HepG2 (cell line): ENCODE measurements around the gene COL18A1. TPM values are rescaled to one million over a fixed set of nuclear protein-coding genes. Genes with fewer than 3 reads are reported as not detected.

Source experiments
- CREM ChIP-seq, 2 experiments: sonication (generic) in 1 of 2; formaldehyde crosslinking in 1 of 2; IDR thresholded peaks; 2 replicates each; pipeline versions ENCODE4 v1.4.0 to v1.6.1; 2016 to 2020; ENCODE audit warnings: antibody characterized with exemption in 1 of 2, mild to moderate bottlenecking in 1 of 2, missing genetic modification reagents in 1 of 2
- HHEX ChIP-seq: IDR thresholded peaks from 2 replicates; pipeline ENCODE4 v1.6.1; 2016; ENCODE audit warnings: control low read depth
- JUNB ChIP-seq: sonication (generic); formaldehyde crosslinking; IDR thresholded peaks from 2 replicates; pipeline ENCODE4 v1.8.0; 2022; ENCODE audit warnings: missing genetic modification reagents, mild to moderate bottlenecking, borderline replicate concordance
- KDM1A ChIP-seq: IDR thresholded peaks from 2 replicates; pipeline ENCODE4 v1.6.1; 2016; ENCODE audit warnings: missing compliant biosample characterization
- NR2C2 ChIP-seq: sonication (generic); formaldehyde crosslinking; IDR thresholded peaks from 2 replicates; pipeline ENCODE4 v1.4.0; 2020; ENCODE audit warnings: missing genetic modification reagents, mild to moderate bottlenecking, moderate library complexity, borderline replicate concordance
- REL ChIP-seq: sonication (generic); formaldehyde crosslinking; conservative IDR thresholded peaks from 2 replicates; pipeline ENCODE4 v1.8.0; 2022; ENCODE audit warnings: mild to moderate bottlenecking, missing genetic modification reagents, moderate library complexity
- SAP130 ChIP-seq: IDR thresholded peaks from 2 replicates; pipeline ENCODE4 v1.6.1; 2016; ENCODE audit warnings: low read depth
- ZFP90 ChIP-seq: sonication (generic); formaldehyde crosslinking; IDR thresholded peaks from 2 replicates; pipeline ENCODE4 v1.8.0; 2022; ENCODE audit warnings: missing genetic modification reagents, mild to moderate bottlenecking, inconsistent platforms, borderline replicate concordance
- ZMYM4 ChIP-seq: sonication (generic); formaldehyde crosslinking; IDR thresholded peaks from 2 replicates; pipeline ENCODE4 v1.8.1; 2023; ENCODE audit warnings: mild to moderate bottlenecking, missing genetic modification reagents
- ZNF230 ChIP-seq: sonication (generic); formaldehyde crosslinking; IDR thresholded peaks from 2 replicates; pipeline ENCODE4 v1.4.0; 2020; ENCODE audit warnings: mild to moderate bottlenecking, missing genetic modification reagents
- ZNF343 ChIP-seq: sonication (generic); formaldehyde crosslinking; IDR thresholded peaks from 2 replicates; pipeline ENCODE4 v1.4.0; 2020; ENCODE audit warnings: mild to moderate bottlenecking, missing genetic modification reagents
- ZNF761 ChIP-seq: sonication (generic); formaldehyde crosslinking; conservative IDR thresholded peaks from 2 replicates; pipeline ENCODE4 v1.4.0; 2020; ENCODE audit warnings: mild to moderate bottlenecking, missing genetic modification reagents
- ZNF773 ChIP-seq: sonication (generic); formaldehyde crosslinking; IDR thresholded peaks from 2 replicates; pipeline ENCODE4 v1.4.0; 2020; ENCODE audit warnings: missing genetic modification reagents, borderline replicate concordance
- ZNF781 ChIP-seq: sonication (generic); formaldehyde crosslinking; IDR thresholded peaks from 2 replicates; pipeline ENCODE4 v1.5.1; 2020; ENCODE audit warnings: borderline replicate concordance, mild to moderate bottlenecking, missing genetic modification reagents; ENCODE audit errors: not compliant biosample characterization
- ZNF878 ChIP-seq: sonication (generic); formaldehyde crosslinking; IDR thresholded peaks from 2 replicates; pipeline ENCODE4 v1.8.1; 2023; ENCODE audit warnings: mild to moderate bottlenecking, missing genetic modification reagents, moderate library complexity
- polyA plus RNA-seq, 8 experiments: library from polyadenylated mRNA; depleted of rRNA in 3 of 8; stranded (reverse) in 7 of 8; unstranded in 1 of 8; fragments of >200 nt; fragmentation: Illumina TruSeq in 4 of 8; extraction: Trizol in 4 of 8; gene quantifications; 2 replicates each; pipeline versions ENCODE4 v1.2.1 to v1.2.3, GENCODE V29; 2011 to 2016; ENCODE audit warnings: low read depth in 4 of 8, missing spikeins in 1 of 8, mixed read lengths in 1 of 8; ENCODE audit not compliant: insufficient read depth in 1 of 8
- total RNA-seq, 5 experiments: library from RNA; depleted of rRNA; stranded (reverse); fragments of >200 nt; fragmentation: Illumina TruSeq; extraction: Trizol; gene quantifications; 2 replicates each; pipeline ENCODE4 v1.2.3, GENCODE V29; 2016; ENCODE audit warnings: low read depth in 1 of 5
- TF ChIP-seq, protein P1 (sequence below): sonication (generic); formaldehyde crosslinking; conservative IDR thresholded peaks from 2 replicates; pipeline ENCODE4 v1.4.0; 2020; ENCODE audit warnings: mild to moderate bottlenecking, missing genetic modification reagents, moderate library complexity
- TF ChIP-seq, protein P2 (sequence below): sonication (generic); formaldehyde crosslinking; IDR thresholded peaks from 2 replicates; pipeline ENCODE4 v1.4.0; 2020; ENCODE audit warnings: missing genetic modification reagents

The COL18A1 gene
- total and polyA plus RNA-seq, 2 of the 13 experiments (the other 11 are each of a cell fraction or from before 2014, with no cell fraction given): 79.0 to 102 TPM

DNA sequence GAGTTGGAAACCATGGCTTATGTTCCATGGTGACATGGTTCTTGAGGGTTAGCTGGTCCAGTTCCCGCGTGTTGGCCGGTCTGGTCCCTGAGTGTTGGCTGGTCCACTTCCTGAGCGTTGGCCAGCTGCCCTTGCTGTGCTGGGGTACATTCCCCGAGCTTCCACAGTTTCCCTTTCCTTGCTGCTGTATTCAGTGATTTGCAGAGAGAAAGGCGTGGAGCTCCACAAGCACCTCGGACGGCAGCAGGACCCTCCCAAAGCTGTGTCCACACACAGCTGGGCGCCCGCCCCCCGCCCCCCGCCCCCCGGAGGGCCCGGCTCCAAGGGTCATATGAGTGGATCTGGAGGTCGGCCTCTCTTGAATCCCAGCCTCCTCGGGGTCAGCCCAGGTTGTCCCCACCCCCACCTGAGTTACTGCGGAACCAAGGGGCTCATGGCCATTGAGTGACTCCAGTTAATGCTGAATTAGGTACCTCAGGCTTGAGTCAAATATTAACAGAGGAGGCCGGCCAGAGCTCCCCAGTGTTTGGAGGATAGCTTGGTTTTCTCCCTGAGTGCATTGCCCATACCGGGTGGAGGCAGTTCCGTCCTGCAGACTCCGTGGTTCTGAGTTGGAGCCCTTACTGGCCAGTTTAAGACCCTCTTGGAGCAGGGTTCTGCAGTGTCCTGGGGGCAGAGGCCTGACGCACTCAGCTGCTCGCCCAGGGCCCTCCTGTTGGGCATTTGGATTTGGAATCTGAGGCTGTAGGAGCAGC, 18.4 kb downstream of the COL18A1 start (continued):
- TF ChIP-seq REL (CRISPR knock-in tag) (no peak), KDM1A (no peak), ZNF761 (CRISPR knock-in tag) (no peak), ZFP90 (CRISPR knock-in tag) (0 out of 2 replicates have a peak, but pooled peaks have one; percentile 37), ZNF781 (peak; percentile 62), HHEX (no peak), ZNF230 (0 out of 2 replicates have a peak, but pooled peaks have one; percentile 50), SAP130 (CRISPR knock-in tag) (peak; percentile 73), NR2C2 (CRISPR knock-in tag) (peak; percentile 67), ZNF343 (CRISPR knock-in tag) (no peak), CREM (IDR thresholded peaks at IDR 0.05) (peak; percentile 40; the same call in 1 of the 2 replicates), CREM (CRISPR knock-in tag; IDR thresholded peaks at IDR 0.05) (no peak), ZNF878 (CRISPR knock-in tag) (no peak), JUNB (CRISPR knock-in tag) (no peak), ZMYM4 (peak; percentile 22; the same call in 1 of the 2 replicates), ZNF773 (CRISPR knock-in tag) (no peak)
- TF ChIP-seq, protein P1, sequence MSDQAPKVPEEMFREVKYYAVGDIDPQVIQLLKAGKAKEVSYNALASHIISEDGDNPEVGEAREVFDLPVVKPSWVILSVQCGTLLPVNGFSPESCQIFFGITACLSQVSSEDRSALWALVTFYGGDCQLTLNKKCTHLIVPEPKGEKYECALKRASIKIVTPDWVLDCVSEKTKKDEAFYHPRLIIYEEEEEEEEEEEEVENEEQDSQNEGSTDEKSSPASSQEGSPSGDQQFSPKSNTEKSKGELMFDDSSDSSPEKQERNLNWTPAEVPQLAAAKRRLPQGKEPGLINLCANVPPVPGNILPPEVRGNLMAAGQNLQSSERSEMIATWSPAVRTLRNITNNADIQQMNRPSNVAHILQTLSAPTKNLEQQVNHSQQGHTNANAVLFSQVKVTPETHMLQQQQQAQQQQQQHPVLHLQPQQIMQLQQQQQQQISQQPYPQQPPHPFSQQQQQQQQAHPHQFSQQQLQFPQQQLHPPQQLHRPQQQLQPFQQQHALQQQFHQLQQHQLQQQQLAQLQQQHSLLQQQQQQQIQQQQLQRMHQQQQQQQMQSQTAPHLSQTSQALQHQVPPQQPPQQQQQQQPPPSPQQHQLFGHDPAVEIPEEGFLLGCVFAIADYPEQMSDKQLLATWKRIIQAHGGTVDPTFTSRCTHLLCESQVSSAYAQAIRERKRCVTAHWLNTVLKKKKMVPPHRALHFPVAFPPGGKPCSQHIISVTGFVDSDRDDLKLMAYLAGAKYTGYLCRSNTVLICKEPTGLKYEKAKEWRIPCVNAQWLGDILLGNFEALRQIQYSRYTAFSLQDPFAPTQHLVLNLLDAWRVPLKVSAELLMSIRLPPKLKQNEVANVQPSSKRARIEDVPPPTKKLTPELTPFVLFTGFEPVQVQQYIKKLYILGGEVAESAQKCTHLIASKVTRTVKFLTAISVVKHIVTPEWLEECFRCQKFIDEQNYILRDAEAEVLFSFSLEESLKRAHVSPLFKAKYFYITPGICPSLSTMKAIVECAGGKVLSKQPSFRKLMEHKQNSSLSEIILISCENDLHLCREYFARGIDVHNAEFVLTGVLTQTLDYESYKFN (CRISPR knock-in tag): peak; percentile 91
- TF ChIP-seq, protein P2, sequence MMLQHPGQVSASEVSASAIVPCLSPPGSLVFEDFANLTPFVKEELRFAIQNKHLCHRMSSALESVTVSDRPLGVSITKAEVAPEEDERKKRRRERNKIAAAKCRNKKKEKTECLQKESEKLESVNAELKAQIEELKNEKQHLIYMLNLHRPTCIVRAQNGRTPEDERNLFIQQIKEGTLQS (CRISPR knock-in tag): peak; percentile 35; the same call in 1 of the 2 replicates
